Parathyroid adenoma (tissue), 2 donors: Measurements from ENCODE around the gene TCF23.

ENCODE experiments used
- H2AFZ ChIP-seq: fragments of 300-600 bp; sonication (generic); one replicate; pipeline ENCODE4 v1.7.0; 2017; ENCODE audit warnings: antibody characterized with exemption, mild to moderate bottlenecking
- H3K27ac ChIP-seq: fragments of 300-600 bp; sonication (generic); one replicate; pipeline ENCODE4 v1.7.0; 2017
- H3K27me3 ChIP-seq: fragments of 300-600 bp; sonication (generic); one replicate; pipeline ENCODE4 v1.7.0; 2017; ENCODE audit warnings: low read length; ENCODE audit not compliant: control insufficient read depth, insufficient read depth
- H3K36me3 ChIP-seq: fragments of 300-600 bp; sonication (generic); one replicate; pipeline ENCODE4 v1.7.0; 2017; ENCODE audit warnings: low read length; ENCODE audit not compliant: control insufficient read depth, insufficient read depth
- H3K4me1 ChIP-seq: fragments of 300-600 bp; sonication (generic); one replicate; pipeline ENCODE4 v1.7.0; 2017; ENCODE audit warnings: control low read depth
- H3K4me2 ChIP-seq: fragments of 300-600 bp; sonication (generic); one replicate; pipeline ENCODE4 v1.7.0; 2017; ENCODE audit warnings: low read length
- H3K4me3 ChIP-seq: fragments of 300-600 bp; sonication (generic); one replicate; pipeline ENCODE4 v1.7.0; 2017; ENCODE audit warnings: low read depth, low read length
- H3K79me2 ChIP-seq: fragments of 300-600 bp; sonication (generic); one replicate; pipeline ENCODE4 v1.7.0; 2017; ENCODE audit warnings: control low read depth
- H3K9ac ChIP-seq: fragments of 300-600 bp; sonication (generic); one replicate; pipeline ENCODE4 v1.7.0; 2017; ENCODE audit warnings: mild to moderate bottlenecking
- H3K9me3 ChIP-seq: fragments of 300-600 bp; sonication (generic); one replicate; pipeline ENCODE4 v1.7.0; 2017; ENCODE audit warnings: low read length; ENCODE audit not compliant: control insufficient read depth
- TF ChIP-seq, protein P1 (sequence below): fragments of 300-600 bp; sonication (generic); IDR thresholded peaks from one replicate; pipeline ENCODE4 v1.7.0; 2017; ENCODE audit warnings: antibody characterized with exemption, mild to moderate bottlenecking
- donor health status: primary hyperparathyroidism.

TCF23 gene

DNA sequence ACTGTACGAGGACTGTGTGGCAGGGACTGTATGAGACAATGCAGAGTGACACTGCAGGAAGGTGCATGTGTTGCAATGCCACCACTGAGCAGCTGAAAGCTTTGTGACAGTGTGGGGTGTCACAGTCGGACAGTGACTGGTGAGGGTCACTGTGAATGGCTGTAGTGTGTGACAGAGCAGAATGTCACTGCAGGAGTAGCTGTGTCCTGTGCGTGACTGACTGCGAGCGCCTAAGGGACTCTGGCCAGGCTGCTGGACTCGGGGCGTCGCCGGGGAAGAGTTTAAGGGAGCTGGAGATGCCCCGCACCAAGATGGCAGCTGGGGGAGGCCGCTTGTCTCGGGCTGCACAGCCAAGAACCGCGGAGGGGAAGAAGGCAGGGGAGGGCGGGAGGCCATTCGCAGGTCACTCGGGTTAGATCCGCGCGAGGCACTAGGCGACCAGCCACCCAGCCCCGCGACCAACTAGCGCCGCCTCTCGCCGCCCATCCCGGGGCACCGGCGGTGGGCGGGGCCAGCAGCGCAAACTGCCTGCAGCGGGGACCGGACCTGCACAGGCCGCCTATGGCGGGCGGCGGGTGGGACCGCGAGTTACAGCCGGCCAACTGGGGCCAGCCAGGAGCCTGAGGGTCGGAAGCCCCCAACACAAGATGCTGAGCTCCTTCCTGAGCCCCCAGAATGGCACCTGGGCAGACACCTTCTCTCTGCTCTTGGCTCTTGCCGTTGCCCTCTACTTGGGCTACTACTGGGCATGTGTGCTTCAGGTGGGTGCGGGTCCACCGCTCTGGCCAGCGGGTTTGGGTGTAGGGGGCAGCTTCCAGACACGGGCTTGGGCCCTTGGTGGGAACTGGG lies 25.3 kb upstream of the TCF23 start, which contains the start of gene ABHD1:
ABHD1 (plus strand) TSS at position 514 of the 849 bp plus-strand sequence; CDS start at position 648, 134 bp downstream.
- no peaks in the 10 kb centered on the region for H3K27me3 ChIP-seq
- peak within 1 kb of the TSS; percentile 82 for H3K4me2 ChIP-seq
- H3K27ac ChIP-seq: peak within 1 kb of the TSS; percentile 22
- H3K4me1 ChIP-seq: no peaks in the 10 kb centered on the region
- H3K79me2 ChIP-seq: no peaks in the 10 kb centered on the region
- peak within 1 kb of the TSS; percentile 29 for H3K9ac ChIP-seq
- H2AFZ ChIP-seq: peak within 1 kb of the TSS; percentile 95
- H3K9me3 ChIP-seq: no peaks in the 10 kb centered on the region
- H3K4me3 ChIP-seq: peak within 1 kb of the TSS; percentile 63
- TF ChIP-seq, protein P1, sequence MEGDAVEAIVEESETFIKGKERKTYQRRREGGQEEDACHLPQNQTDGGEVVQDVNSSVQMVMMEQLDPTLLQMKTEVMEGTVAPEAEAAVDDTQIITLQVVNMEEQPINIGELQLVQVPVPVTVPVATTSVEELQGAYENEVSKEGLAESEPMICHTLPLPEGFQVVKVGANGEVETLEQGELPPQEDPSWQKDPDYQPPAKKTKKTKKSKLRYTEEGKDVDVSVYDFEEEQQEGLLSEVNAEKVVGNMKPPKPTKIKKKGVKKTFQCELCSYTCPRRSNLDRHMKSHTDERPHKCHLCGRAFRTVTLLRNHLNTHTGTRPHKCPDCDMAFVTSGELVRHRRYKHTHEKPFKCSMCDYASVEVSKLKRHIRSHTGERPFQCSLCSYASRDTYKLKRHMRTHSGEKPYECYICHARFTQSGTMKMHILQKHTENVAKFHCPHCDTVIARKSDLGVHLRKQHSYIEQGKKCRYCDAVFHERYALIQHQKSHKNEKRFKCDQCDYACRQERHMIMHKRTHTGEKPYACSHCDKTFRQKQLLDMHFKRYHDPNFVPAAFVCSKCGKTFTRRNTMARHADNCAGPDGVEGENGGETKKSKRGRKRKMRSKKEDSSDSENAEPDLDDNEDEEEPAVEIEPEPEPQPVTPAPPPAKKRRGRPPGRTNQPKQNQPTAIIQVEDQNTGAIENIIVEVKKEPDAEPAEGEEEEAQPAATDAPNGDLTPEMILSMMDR: no peak
- no peaks in the 10 kb centered on the region for H3K36me3 ChIP-seq

DNA sequence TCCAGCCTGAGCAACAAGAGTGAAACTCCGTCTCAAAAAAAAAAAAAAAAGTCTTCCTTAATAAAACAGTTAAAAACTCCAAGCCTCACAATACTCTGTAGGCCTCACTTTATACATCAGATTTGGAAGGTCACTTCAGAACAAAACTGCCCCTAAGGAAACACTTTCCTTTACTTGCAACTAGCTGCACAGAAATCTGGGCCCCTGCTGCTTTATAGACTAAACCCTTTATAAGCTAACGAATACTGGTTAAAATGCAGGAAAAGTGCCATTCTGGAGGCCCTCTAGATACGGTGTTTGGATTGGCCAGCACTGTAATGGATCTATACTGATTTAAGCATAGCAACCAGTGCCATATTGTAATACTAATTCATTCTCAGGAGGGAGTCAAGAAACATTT lies 23.7 kb upstream of the TCF23 start:
- no peak overlapping the region for H3K9ac ChIP-seq
- no peak overlapping the region for H2AFZ ChIP-seq
- no peaks in the 10 kb centered on the region for H3K4me1 ChIP-seq
- no peaks in the 10 kb centered on the region for H3K27me3 ChIP-seq
- H3K27ac ChIP-seq: no peak overlapping the region
- no peak overlapping the region for H3K4me3 ChIP-seq
- no peaks in the 10 kb centered on the region for H3K36me3 ChIP-seq
- TF ChIP-seq, protein P1: no peak
- no peaks in the 10 kb centered on the region for H3K9me3 ChIP-seq
- H3K79me2 ChIP-seq: no peaks in the 10 kb centered on the region
- H3K4me2 ChIP-seq: no peak overlapping the region

DNA sequence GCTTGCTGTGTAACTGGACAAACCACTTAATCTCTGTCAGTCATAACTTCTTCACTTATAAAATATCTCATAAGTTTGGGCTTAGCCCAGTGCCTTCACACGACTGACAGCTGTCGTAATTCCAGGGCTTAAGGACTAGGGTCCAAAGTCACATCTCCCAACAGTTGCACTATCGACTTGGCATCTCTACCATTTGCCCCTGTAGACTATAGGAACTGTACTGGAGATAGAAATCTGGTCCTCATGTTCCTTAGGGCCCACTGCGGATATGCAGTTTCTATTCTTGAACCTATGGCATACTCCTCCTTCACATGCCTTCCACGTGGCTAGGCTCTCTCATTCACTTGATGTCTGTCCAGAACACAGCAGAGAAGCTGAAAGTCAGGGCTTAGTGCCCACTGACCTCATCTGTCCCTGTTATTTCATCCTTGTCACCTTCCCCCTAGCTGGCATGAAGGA lies 22.5 kb upstream of the TCF23 start:
- H3K27ac ChIP-seq: no peak overlapping the region
- no peaks in the 10 kb centered on the region for H3K4me1 ChIP-seq
- no peak overlapping the region for H3K4me3 ChIP-seq
- H3K36me3 ChIP-seq: no peaks in the 10 kb centered on the region
- no peak overlapping the region for H3K9ac ChIP-seq
- no peaks in the 10 kb centered on the region for H3K9me3 ChIP-seq
- H3K79me2 ChIP-seq: no peaks in the 10 kb centered on the region
- TF ChIP-seq, protein P1: no peak
- H3K27me3 ChIP-seq: no peaks in the 10 kb centered on the region
- H2AFZ ChIP-seq: no peak overlapping the region
- H3K4me2 ChIP-seq: no peak overlapping the region

DNA sequence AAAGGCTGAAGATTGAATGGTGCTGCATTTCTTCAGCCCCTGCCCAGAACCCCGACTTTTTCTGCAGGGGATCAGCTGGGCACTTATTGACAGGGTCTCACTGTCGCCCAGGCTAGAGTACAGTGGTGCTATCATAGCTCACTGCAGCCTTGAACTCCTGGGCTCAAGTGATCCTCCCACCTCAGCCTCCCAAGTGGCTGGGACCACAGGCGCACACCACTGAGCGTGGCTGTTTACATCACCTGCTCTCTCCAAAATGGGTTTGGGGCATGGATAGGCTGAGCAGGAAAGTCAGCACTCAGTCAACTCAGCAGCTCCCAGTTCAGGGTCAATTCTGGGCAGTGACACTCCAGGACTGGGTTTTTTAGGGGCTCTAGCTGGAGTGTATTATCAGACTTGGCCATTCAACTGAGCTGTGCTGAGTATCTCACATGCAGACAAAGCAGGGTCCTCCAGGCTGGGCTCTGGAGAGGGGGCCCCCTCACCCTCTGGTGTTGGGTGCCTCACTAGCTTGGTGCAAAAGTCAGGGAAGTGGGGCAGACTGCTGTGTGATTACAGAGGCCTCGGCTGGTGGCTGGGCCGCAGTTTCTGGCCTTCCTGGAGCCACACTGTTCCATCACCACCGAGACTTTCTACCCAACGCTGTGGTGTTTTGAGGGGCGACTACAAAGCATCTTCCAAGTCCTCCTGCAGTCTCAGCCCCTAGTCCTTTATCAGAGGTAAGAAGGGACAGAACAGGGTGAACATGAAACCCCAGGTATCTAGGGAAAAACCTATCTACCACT lies 20.7 kb upstream of the TCF23 start:
- peaks cover 2% of the 10 kb centered on the region for H3K79me2 ChIP-seq
- peaks cover 2% of the 10 kb centered on the region for H3K4me1 ChIP-seq
- no peak overlapping the region for H3K27ac ChIP-seq
- H3K4me3 ChIP-seq: no peak overlapping the region
- H3K36me3 ChIP-seq: no peaks in the 10 kb centered on the region
- H2AFZ ChIP-seq: no peak overlapping the region
- H3K9ac ChIP-seq: no peak overlapping the region
- no peaks in the 10 kb centered on the region for H3K27me3 ChIP-seq
- no peaks in the 10 kb centered on the region for H3K9me3 ChIP-seq
- H3K4me2 ChIP-seq: no peak overlapping the region
- TF ChIP-seq, protein P1: no peak
